GM18868 (cell line): Measurements from ENCODE around the gene PPP2R2C.

Experiments used
- ATAC-seq: cut with Tn5 transposase; IDR thresholded peaks from one replicate; pipeline ENCODE4 v1.9.1; 2021; ENCODE audit warnings: mild to moderate bottlenecking, moderate library complexity; ENCODE audit not compliant: unreplicated experiment

PPP2R2C gene

GRCh38 chr4:6449746-6450369 is 22.6 kb downstream of the PPP2R2C start:
- no peak for ATAC-seq

DNA sequence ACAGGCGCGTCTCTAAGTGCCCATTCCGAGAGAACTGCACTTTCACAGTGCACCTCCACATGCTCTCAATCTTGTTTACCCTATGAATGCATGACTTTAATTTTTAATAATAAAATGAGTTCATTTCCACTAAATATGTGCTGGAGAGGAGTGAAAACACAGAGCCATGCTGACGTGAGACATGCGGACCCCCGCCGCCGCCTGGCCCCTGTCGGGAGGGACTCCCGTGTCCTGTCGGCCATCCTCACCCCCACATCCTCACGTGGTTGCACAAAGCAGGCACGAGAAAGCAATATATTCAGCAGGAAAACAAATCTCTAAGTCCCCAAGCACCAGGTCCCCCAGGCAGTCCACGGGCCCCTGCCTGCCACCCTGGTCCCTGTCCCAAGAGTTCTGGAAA is 23.1 kb downstream of the PPP2R2C start:
- ATAC-seq, result no peak

DNA sequence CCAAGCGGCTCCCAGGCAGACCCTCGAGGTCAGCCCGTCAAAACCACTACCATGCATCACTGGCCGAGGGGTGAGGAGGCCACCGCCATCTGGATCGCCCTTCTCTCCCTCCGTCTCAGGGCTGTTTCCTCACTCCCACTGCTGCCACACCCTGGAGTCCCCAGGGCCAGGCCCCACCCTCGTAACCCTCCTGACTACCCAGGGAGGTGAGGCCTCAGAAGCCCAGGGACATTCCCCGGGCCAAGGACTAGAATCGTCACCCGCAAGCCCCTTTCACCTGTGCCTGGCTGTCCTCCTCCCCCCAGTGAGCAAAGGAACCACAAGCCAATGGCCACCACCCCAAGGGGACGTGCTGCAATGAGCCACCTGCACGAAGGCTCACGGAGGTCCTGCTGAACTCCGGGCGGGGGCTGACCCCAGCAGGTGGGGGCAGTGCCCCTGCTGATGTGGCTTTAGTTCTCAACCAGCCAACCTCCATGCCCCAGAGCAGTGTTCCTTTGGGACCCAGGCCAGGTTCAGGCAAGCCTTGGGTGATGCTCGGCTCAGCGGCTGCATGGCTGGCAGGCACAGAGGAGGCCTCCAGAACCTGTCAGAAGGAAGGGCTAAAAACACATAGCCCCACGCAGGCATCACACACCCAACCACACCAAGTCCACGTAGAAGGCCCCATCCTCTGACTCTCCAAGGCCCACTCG is 23.8 kb downstream of the PPP2R2C start:
- ATAC-seq, result no peak

DNA sequence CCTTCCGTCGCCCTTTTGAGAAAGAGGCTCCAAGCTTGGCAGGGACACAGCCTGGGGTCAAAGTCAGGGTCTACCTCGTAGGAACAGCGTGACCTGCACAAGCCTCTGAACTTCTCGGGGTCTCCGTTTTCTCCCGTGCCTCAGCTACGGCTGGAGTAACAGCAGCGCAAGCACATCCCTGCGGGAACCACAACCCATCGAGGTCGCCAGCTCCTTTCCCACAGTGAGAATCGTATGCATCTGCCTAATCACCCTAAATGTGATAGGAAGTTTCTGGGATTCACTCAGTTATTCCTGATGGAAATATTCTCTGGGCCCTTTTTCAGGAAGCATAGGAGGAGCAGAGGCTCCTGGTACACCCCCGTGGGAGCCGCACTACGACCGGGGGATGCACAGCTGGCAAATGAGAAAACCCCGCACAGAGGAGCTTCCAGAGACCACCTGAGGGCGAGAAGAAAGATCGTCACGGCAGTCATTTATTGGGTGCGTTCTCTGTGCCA is 24.7 kb downstream of the PPP2R2C start:
- ATAC-seq, result no peak

- no peak for ATAC-seq
Measured at GRCh38 chr4:6446538-6447451, 25.6 kb downstream of the PPP2R2C start.

DNA sequence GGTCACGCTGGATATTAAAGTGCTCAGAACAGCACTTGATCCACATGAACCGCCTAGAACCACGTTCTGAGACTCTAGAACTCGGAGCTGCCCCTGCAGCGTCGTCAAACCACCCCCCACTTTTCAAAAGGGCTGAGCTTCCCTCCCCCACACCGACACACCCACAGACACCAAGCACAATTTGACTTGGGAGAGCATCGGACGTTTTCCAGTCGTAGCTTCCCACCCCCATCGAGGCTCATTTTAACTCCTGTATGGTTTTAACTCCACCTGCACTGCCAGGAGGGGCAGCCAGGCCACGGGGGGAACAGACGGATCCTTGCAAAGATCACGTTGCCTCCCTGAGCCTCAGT is 26.3 kb downstream of the PPP2R2C start:
- ATAC-seq, result no peak

DNA sequence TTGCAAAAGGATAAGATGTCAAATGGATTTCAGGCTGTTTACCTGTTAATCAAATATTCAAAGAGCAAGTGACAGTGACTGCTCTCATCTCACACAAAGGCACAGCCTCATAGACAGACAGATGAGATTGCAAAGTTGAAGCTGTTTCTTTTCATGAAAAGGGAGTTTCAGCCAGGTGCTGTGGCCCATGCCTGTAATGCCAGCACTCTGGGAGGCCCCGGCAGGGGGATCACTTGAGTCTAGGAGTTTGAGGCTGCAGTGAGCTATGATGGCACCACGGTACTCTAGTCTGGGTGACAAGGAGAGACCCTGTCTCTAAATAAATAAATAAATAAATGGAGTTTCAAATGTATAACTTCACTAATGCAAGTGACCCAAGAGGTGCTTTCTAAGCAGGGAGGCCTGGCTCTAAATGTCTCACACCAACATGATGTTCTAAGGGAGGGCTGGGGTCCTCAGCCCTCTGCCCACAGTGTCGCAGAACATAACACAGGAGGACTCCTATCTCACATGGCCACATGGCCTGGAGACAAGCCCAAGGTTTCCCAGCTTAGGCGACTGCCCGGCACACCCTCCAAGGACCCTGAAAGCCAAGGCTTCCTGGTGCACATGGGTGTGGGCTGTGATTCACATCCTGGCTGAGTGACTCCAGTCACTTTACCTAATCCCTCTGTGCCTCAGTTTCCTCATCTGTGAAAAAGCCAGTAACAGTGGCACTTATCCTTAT is 26.8 kb downstream of the PPP2R2C start:
- ATAC-seq, result no peak

DNA sequence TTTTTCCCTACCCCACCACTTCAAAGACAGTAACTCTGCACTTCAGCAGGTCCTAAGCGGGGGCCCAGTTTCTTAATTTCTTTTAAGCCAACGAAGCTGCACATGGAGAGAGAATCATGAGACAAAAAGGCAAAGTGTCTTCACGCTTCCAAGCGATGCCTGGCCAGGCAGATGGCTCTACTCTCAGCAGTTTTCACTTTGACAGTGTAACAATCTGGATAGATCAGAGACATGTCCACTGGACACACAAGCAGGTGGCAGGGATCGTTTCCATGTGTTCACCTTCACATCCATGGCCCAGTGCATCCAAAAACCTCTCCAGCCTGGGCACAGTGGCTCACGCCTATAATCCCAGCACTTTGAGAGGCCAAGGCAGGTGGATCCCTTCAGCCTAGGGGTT is 27.8 kb downstream of the PPP2R2C start:
- no peak for ATAC-seq

GRCh38 chr4:6443035-6444023 is 29.1 kb downstream of the PPP2R2C start:
- ATAC-seq, result no peak

GRCh38 chr4:6442555-6442954 is 29.9 kb downstream of the PPP2R2C start:
- no peak for ATAC-seq

DNA sequence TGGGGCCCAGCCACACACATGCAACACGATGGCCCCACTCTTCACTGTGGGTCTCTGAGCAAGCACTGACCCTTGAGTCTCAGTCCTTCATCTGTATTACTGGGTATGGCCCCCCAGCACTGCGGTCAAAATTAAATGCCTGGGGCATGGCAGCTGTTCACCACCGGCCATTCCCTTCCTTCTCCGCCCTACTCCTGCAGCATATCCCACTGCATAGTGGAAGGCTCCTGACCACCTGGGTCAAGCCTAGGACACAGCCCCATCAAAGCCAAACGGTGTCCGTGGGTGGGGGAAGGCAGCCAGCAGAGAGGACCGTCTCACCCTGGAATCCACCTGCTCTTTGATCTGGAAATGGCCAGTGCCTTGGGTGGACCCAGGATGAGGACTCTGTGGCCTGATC is 30.7 kb downstream of the PPP2R2C start:
- ATAC-seq, result no peak

- ATAC-seq, result no peak
Measured at GRCh38 chr4:6441202-6441582, 31.2 kb downstream of the PPP2R2C start.

DNA sequence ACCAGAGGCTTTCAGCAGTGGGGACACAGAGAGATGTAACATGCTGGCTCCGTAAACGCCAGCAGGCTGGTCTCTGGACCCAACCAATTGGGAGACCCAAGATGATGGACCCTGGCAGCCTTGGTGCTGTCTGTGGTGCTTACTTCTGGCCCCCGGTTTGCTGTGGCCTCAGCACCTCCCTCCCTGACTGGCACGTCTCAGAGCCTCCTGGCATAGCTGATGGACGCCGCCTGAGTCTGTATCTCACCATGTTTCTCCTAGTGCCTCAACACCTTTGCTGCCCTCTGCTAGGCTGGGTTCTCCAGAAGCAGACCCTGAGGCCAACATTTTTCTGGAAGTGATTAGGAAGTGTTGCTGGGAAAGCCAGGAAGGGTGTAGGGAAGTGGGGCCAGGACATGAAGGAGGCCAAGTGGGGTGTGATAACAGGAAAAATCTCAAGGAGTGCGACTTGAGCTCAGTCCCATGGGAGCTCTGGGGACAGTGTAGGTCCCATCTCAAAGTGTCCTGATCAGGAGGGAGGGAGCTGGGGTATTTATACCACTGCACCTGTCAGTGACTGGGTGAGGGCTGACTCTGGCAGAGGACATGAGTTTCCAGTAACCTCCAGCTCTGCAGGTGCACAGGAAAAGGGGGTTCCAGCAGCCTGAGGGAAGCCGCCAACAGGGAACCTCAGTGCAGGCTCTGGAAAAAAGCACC is 31.8 kb downstream of the PPP2R2C start:
- no peak for ATAC-seq

GRCh38 chr4:6439120-6439762 is 33.2 kb downstream of the PPP2R2C start:
- ATAC-seq, result no peak

- no peak for ATAC-seq
Measured at GRCh38 chr4:6437826-6438238, 34.6 kb downstream of the PPP2R2C start.

DNA sequence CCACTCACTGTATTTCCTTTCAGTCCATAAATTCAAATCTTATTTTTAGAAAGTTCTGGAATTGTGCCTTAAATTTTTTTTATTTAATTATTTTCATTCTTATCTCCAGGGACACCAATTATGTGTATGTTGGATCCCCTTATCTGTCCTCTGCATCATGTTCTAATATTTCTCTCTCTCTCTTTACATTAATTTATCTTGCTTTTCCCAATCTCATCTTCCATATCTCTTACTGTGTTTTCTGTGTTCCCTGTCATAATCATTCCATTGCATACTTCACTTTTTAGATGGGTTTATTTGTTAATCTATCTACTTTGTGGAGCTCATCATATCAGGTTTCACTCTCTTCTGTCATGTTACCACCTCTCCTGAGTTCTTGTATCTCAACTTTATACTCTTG is 37.4 kb downstream of the PPP2R2C start:
- ATAC-seq, result no peak

GRCh38 chr4:6430927-6431326 is 41.5 kb downstream of the PPP2R2C start:
- ATAC-seq, result no peak

DNA sequence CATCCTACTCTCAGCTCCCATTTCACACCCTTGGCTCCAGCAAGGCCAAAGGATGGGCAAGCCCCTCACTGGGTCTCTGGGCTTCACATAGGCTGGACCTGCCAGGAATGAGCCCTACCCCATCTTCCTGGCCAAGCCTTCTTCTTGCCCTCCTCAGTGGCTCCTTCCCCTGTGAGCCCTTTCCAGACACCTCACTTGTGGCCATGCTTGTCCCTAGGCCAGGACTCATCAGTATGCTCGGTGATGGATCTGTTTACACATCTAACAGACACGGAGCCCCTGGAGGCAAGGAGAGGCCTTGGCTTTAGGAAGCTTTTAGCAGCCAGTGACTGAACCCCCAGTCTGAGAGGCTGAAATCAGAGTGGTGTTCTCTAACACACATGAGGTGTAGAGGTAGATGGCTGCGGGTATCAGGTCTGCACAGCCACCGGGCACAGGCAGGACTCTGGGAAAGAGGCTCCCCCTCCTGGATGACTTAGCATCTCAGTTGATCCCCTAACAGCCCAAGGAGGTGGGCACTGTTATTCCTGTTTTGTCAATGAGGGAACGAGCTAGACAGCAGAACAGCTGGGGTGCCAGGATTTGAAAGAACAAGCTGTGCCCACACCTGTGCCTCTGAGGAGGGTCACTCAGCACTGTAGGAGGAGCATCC is 44.8 kb downstream of the PPP2R2C start:
- no peak for ATAC-seq
